GM21576 (cell line): ENCODE results near the gene MED26.
"Not testable (repeated sequence)": the region's sequence is repeated elsewhere in the genome, so short reads cannot be mapped to it uniquely, and the experiment has no call there.

ENCODE experiments used
- ATAC-seq: cut with Tn5 transposase; IDR thresholded peaks from one replicate; pipeline ENCODE4 v1.9.1; 2021; ENCODE audit warnings: mild to moderate bottlenecking, moderate library complexity; ENCODE audit not compliant: unreplicated experiment

The MED26 gene

DNA sequence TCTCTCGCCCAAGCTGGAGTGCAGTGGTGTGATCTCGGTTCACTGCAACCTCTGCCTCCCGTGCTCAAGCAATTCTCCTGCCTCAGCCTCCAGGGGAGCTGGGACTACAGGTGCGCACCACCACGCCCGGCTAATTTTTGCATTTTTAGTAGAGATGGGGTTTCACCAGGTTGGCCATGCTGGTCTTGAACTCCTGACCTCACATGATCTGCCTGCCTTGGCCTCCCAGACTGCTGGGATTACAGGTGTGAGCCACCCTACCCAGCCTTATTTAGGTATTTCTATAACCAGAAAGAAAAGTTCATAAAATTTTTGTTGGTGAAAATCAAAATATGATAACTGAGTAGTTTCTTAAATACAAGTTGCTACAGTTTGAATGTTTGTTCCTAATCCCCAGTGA is 84.3 kb downstream of the MED26 start:
- not testable (repeated sequence) for ATAC-seq

DNA sequence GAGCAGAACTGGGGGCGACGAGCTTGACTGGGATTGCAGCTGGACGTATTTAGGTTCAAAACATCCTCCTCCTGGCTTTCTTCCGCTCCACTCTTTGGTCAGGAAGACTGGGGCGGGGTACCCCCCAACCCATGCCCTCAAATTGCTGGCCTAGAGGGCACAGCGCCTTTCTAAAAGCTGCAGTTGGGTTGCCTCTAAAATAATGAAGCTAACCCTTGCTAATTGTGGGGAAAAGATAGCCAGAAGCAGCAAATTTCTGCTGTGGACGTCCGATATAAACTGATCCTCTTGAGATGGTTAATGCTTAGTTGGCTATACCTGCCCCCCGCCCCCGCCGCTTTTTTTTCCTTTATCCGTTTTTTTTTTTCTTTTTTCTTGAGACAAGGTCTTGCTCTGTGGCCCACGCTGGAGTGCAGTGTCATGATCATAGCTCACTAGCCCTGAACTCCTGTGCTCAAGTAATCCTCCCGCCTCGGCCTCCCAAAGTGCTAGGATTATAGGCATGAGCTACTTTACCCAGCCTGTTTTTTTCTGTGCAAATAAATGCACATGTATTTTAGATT is 85.0 kb downstream of the MED26 start:
- ATAC-seq, result no peak

DNA sequence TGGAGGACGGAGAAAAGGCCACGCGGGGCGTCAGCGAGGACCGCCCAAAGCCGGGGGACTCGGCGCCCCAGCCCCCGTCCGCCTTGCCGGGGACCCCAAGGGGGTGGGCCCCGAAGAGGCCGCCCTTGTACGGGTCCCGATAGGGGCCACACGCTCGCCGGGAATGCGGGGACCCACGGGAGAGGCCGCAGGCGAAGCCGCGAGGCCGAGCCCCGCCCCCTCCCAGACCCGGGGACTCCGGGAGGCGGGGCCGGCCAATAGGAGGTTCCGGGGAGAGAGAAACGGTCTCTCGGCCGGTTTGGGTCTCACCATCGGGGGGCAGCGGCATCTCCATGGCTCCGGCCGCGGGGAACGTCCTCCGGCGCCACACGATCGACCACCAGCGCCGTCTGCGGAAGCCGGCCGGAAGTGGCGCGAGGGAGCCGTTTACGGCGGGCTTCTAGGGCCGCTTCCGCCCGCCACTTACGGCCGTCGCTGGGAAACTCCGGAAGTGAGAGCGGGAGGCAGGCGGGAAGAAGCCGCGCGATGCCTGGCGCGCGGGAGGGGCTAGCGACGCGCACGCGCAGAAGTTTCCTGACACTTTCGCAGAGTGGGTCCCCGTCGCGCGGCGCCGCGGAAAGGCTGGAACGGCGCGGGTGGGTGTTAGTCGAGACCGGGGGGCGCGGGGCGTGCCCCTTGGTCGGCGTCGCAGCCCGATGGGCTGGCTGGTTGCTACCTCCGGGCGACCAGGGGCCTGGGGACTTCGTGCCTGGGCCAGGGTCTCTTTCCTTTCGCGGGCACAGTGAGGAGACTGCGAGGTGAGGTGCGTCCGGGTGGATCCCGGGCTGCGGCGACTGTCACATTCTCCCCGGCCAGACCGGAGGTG is 85.7 kb downstream of the MED26 start, which contains the start of gene CHERP:
Gene CHERP (minus strand): TSS at position 393 of the 865 bp plus-strand sequence. CDS start 59 bp downstream, at position 334.
- ATAC-seq, result peak; percentile 57

DNA sequence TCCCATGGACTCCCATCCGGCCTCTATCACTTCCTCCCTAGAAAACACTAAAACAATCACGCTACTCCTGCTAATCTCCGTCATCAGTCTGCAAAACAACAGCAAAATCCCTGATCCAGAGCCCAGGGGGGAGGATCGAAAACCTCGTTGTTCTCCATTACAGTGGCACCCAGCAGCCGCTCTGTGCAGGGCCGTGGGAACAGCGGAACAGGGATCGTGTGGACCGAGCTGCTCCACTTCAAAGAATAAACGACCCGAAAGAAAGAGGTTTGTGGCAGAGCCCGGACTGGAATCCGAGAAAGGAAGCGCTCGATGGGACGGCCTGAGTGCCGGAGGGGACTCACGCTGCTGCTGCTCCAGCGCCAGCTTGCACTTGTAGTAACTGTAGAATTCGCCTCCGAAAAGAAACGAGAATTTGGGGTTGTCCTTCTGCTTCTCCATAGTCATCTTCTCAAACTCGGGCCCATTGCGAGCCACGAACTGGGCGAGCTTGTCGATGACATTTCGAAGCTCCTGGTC is 86.4 kb downstream of the MED26 start:
- ATAC-seq, result peak; percentile 7

DNA sequence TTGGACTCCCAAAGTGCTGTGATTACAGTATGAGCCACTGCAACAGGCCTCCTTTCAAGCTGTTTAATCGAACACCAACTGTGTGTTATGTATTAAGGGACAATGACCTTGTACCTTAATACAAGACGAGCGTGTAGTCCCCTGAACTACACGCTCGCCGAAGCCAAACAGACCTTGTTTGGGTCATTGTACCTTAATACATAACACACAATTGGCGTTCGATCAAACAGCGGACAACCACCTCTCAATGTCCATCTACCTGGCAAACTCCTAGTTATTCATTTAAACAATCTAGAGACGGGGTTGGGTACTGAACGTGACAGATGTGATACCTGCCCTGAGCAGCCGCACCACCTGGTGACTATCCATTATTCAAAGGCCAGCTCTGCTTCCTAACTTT is 87.1 kb downstream of the MED26 start:
- no peak for ATAC-seq

DNA sequence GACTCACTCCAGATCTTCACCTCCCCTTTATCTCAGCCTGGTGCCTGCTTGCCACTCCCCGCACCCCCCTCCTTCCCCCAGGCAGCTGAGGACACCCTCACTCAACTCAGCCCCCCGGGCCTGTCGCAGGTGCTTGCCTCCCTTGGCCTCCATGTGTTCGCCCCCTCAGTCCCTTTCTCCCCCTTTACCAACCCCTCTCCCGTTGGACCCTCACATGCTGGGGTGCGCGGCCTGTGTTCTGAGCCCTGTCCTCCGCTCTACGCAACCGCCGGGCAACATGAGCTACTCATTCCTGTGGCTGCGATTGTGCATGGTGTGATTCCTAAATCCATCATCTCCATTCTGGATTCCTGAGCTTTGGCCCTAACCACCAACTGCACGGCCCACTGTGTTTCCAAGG is 90.9 kb downstream of the MED26 start:
- ATAC-seq, result no peak

DNA sequence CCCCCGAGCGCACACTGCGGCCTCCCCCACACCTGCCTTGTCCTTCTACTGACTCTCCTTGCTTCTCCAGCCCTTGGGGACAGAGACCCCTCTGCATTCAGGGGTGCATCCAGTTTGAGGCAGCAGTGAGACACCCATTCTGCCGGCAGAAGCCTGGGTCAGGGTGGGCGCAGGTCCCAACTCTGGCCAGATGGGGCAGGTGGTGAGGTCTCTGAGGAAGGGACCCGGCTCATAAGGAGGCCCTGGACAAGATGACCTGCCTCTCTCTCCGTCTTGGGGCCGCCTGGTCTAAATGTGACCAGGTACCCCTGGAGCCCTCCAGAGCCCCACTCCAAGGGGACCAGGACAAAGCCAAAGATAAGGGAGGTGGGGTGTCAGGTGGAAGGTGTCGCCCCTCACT is 91.9 kb downstream of the MED26 start:
- ATAC-seq, result no peak

DNA sequence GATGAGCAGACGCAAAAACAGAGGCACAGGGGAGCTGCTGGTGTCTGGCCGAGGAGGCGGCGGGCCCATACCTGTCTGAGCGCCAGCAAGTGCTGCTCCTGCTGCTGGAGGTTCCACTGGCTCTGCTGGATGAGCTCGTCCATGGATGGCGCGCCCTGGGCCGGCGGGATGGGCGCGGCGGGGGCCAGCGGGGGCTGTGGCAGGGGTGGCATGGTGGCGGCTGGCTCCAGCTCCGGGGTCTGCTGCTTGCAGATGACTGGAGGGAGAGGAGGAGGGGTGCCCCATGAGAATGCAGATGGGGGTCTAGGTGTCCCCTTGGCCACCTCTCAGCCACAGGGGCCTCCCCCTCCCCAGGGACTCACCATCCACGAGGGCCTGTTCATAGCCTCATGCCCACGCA is 92.6 kb downstream of the MED26 start:
- ATAC-seq, result no peak

DNA sequence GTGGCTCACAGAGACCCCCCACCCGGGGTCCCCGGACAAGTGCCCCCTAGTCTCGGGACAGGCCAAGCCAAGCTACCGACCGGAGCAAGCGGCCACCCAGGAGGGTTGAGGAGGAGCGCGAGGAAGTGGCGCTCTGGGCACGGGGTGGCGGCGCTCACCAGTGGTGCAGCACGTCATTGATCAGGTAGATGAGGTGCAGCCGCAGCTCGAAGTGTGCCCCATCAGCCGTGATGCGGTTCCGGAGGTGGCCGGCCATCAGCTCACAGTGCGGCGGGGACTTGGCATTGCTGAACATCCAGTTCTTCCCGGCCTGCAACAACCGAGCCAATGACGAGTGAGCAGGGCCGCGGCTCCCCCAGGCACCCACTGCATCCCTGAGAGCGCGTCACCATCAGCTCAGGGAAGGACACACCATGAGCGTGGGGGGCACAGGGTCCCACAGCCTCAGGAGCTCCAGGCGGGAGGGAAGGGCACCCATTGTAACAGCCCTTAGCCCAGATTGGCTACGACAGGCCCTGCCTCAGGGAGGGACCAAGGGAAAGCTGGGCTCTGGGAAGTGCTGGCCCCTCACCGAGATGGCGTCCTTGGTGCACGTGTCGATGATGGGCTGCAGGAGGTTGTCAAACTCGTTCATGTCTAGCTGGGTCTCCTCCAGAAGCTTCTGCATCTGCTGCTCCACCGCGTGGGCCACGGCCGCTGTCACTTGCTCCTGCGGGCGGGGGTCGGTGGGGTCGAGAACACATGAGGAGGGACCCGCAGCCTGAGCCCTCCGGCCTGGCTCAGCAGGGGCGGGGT is 95.4 kb downstream of the MED26 start:
- no peak for ATAC-seq

DNA sequence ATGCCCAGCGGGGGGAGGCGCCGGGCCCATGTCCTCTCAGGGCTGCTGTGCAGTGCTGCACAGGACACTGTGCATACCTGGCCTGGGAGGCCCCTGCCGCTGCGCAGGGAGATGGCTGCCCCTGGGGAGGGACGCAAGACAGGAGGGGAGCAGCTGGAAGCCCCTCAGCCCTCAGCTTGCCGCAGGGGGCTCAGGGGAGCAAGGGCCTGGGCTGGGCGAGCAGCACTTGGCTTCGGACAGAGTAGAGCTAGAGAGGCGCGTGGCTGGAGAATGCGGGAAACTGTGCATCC is 96.7 kb downstream of the MED26 start:
- no peak for ATAC-seq

DNA sequence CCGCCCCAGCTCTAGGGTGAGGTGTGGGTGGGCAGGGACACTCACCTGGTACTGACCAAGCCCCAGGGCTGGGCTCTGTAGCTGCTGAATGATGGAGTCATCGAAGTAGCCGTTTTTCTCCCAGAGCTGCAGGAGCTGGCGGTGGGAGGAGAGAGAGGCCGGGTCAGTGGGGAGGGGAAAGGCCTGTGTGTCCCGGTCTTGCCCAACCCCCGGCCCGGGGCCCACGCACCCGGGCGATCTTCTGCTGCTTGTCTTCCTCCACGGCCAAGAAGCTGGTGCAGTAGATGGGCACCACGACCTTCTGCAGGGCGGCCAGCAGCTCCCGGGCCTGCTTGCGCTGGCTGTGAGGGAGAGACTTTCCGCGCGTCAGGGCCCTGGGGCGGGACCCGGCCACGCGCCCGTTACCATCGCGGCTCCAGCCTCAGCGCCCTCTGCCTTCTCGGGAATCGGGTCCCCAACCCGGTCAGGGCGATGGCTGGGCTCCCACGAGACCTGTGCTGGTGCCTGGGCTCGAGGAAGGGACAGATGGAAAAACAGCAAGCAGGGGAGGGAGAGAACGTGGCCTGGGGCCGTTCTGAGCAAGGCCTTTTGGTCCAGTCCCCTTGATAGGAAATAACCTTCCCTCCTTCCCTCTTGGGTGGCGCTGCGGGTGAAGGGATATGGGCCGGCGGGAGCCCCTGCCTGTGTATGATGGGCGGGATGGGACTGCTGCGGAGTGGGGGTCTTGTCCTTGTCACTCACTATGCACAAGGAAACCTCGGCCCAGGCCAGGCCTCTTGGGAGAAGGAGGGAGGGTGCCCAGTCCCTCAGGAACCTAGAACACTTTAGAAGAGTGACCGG is 97.2 kb downstream of the MED26 start:
- no peak for ATAC-seq

DNA sequence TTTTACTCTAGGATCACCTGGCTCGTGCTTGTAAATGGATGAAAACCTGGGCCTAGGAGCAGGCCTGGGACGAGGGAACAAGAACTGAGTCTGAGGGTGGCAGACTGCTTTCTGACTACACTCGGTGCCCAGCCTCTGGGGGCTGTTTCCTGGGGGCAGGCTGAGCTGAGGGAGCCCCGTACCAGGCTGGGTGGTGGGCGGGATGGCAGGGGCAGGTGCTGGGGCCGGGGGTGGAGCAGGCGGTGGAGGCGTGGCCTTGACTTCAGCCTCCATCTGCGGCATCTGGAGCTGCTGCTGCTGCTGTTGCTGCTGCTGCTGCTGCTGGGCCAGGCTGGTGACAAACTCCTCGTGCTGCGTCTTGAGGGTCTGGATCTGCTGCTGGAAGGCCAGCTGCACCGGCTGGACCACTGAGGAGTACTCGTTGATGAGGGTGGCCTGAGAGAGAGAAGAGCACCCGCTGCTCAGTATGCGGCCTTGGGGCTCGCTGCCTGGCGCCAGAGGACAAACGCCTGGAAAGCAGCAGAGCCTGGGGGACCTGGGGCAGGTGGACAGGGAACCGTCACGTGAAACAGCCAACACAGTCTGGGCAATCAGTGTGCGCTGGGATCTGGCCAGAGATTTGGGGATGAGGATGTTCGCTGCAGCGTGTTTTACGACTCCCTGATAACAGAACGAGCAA is 98.4 kb downstream of the MED26 start:
- ATAC-seq, result no peak

DNA sequence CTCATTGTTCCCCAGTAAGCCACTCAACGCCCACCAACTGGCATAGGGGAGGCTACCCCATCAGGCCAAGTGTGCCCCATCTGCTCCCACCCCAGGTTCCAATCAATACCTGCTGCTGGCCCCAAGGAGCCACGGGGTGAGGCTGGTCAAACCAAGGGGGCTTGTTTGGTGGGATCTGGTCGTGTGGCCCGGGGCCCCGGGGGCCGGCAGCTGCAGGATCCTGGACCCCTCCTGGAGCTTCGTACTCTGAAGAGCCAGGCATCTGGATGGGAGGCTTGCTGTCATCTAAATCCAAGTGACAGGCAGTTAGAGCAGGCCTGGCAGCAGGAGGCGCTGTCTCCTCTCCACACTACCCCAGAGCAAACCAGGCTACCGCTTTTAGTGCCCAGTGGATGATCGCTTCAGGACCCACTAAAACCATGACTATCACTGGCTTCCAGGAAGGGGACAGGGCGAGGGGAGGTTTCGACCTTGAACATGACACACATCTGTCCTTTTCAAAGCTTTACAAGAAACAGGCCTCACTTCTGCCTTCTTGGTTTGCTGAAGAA is 100.0 kb downstream of the MED26 start:
- no peak for ATAC-seq

DNA sequence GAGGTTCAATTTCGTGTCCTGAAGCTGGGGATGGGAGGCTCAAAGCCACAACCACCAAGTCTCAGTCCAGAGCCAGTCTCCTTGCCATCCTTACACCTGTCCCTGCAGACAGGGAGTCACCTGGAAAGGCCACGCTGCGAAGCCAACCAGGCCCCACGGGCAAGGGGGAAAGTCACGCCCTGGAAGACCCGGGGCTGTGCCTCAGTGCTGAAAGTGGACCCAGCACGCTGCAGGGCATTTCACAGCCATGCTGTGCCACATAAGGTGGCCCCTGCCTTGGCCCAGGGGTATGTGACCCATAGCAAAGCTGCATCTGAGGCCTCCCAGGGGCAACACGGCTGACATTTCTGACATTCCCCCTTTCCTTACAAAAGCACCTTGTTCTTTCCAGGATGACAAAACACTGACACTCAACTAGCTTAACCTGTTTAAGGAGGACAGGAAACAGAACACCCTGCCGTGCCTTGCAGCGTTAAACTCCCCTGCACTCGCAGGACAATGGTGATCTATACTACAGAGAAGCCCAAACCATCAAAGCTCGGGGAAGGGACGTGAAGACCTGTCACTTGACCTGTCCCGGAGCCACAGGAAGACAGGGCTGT is 100.6 kb downstream of the MED26 start:
- ATAC-seq, result no peak

DNA sequence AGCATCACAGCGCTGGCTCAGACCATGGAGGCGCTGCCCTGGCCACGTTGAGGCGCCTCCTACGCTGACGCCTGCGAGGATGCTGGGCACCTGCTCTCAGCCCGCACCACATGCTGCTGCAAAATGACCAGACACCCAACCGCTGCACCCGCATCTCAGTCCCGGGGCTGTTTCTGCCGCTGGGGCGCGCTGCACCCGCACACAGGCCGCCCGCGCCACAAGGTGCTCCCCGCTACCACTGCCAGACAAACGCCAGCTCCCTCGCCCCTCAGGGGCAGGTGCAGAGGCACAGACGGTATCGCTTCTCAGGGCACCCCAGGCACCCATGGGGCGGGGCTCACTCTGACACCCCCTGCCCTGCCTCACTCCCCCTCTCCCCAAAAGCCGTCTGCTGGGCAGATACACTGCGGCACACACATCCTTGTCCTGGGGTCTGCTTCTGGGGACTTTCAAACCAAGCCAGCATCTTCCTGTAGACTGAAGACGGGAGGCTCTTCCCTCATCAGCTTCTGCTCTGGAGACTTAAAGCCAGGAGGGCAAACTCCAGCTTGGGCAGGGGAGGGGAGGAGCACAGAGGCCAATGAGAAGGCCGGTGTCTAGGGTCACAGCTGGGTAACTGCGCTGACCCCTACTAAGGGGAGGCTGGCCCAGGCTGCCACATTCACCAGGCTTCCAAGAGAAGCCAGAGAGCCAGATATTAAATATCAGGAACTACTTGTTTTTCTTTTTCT is 102.1 kb downstream of the MED26 start:
- ATAC-seq, result no peak

DNA sequence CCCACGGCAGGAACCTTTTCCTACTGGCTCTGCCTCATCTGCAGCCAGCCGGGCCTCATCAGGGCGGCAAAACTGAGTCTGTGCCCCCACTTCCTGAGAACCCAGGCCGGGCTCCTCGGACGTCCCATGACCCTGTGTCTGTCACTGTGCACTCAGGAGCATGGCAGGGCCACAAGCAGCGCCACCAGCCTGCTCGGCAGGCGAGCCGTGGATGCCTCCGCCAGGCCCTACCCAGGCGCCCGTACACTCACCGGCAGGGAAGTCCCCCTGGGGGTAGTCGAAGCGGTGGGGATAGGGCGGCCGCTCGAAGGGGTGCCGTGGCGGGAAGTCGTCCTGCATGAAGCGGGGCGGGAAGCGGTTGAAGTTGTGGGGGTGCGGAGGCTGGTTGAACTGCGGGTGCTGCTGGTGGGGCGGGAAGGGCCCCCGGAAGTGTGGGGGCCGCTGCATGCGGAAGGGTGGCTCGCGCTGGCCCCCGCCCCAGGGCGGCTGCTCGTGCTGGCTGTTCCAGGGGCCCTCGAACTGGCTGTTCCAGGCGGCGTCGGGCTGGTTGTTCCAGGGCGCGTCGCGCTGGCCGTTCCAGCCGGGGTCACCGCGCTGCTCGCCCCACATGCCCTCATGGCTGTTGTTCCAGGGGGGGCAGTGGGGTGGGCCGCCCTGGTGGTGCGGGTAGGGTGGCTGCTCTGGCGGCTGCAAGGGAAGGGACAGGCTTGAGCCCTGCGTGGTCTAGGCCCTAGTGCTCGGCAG is 102.8 kb downstream of the MED26 start:
- ATAC-seq, result no peak
